ENCODE data around the gene LAMA3. TPM values are rescaled to one million over a fixed set of nuclear protein-coding genes. Genes with fewer than 3 reads are reported as not detected.

LAMA3 gene
- total and polyA plus RNA-seq, 2 donors (not counting 1 experiment from before 2014, with no cell fraction given) = 0.75 to 13.2 TPM

DNA sequence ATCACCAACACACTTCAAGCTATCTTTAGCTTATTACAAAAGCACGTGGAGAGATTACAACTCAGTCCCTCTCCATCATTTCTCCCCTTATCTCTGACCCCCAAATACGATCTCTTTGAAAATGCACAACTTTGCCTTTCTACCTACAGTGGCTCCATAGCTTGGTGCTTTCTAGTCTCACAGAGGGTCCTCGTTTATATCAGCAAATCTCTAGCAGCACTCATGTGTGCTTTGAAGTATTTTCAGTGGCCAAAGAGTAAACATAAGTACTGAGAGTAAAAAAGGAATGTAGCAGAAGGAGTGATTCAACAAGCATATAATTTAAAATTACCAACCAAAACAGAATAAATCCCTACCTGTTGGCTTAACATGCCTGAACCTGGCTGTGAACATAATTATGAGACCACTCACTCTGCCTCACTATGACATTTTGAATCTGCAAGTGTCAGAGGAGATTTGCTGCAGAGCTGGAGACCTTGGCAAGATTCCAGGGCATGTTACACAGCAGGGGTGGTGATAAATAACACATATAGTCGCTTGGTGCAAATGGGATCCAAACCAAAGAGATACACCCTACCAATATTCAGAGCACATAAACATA, 54.6 kb downstream of the LAMA3 start:
- no peaks in the 10 kb centered on the region for H4K20me1 ChIP-seq (ENCODE audit: control insufficient read depth, extremely low read depth, insufficient read depth, low read length)
- no peak overlapping the region for H3K4me2 ChIP-seq (ENCODE audit: extremely low read depth, insufficient read depth, low read length)
- no peaks in the 10 kb centered on the region for H3K36me3 ChIP-seq (ENCODE audit: control insufficient read depth, insufficient read depth, low read length)
- DNase-seq (ENCODE audit: low read depth in 2 of 2) = no peak
- H3K79me2 ChIP-seq (ENCODE audit: control insufficient read depth, insufficient read depth, low read length) = no peaks in the 10 kb centered on the region
- no peaks in the 10 kb centered on the region for H3K9me3 ChIP-seq (ENCODE audit: control insufficient read depth, insufficient read depth, low read depth, low read length)
- H3K27ac ChIP-seq (ENCODE audit: insufficient read depth, low read length) = no peak overlapping the region
- no peak overlapping the region for H2AFZ ChIP-seq (ENCODE audit: low read length)
- no peak overlapping the region for H3K4me3 ChIP-seq (replicated peaks in 1 of 4; ENCODE audit: control extremely low read depth in 1 of 4, insufficient read depth in 1 of 4, low read depth in 3 of 4, low read length in 4 of 4)
- no peaks in the 10 kb centered on the region for H3K4me1 ChIP-seq (ENCODE audit: control insufficient read depth, extremely low read depth, insufficient read depth, low read length)
- H3K9ac ChIP-seq (ENCODE audit: insufficient read depth, low read length) = no peak overlapping the region
- TF ChIP-seq, protein P1, sequence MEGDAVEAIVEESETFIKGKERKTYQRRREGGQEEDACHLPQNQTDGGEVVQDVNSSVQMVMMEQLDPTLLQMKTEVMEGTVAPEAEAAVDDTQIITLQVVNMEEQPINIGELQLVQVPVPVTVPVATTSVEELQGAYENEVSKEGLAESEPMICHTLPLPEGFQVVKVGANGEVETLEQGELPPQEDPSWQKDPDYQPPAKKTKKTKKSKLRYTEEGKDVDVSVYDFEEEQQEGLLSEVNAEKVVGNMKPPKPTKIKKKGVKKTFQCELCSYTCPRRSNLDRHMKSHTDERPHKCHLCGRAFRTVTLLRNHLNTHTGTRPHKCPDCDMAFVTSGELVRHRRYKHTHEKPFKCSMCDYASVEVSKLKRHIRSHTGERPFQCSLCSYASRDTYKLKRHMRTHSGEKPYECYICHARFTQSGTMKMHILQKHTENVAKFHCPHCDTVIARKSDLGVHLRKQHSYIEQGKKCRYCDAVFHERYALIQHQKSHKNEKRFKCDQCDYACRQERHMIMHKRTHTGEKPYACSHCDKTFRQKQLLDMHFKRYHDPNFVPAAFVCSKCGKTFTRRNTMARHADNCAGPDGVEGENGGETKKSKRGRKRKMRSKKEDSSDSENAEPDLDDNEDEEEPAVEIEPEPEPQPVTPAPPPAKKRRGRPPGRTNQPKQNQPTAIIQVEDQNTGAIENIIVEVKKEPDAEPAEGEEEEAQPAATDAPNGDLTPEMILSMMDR (conservative IDR thresholded peaks at IDR 0.05 in 1 of 2, IDR thresholded peaks at IDR 0.05 in 1 of 2; ENCODE audit: low read depth in 1 of 2, low read length in 2 of 2) = no peak
- no peak for TF ChIP-seq EZH2 (IDR thresholded peaks at IDR 0.05; ENCODE audit: low read length, missing control alignments)
- peaks cover 10% of the 10 kb centered on the region for H3K27me3 ChIP-seq (ENCODE audit: control insufficient read depth, insufficient read depth, low read length)

DNA sequence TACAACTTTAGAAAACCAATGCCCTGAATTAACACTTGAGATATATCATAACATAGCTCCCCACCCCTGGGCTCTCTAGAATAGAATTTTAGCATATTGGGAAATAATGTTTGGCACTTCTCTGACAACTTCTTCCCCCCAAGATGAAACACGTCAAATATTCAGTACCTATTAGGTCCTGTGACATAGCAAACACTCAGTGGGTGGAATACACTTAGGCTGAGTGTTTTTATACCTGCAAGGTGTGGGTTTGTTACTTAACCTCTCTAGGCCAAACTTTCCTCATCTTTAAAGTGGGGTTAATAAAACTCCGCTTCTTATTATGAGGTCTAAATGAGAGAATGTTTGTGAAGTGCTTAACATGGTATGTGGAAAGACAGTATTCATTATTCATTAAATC, 56.1 kb downstream of the LAMA3 start:
- Histone ChIP-seq H3K27me3 (ENCODE audit: control insufficient read depth, insufficient read depth, low read length) (peaks cover 12% of the 10 kb centered on the region), H3K9ac (ENCODE audit: insufficient read depth, low read length) (no peak overlapping the region)

DNA sequence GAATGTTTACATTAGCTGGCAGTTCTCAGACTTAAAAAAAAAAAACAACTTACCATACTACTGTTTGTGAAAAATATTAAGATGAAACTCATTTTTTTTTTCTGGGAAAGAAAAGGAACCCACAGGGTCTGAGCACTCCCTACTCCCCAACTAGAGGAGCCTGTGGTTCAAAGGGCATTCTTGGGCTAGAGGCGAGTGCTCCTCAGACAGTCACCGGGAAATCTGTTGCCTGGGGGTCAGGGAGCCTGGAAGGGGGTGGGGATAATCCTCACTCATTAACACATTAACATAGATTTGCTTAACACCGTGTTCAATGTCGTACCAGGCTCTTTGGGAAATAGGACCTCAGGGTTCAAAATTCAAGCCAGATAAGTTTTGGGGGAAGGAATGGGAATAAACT, 57.6 kb downstream of the LAMA3 start:
- no peak overlapping the region for H3K4me2 ChIP-seq (ENCODE audit: extremely low read depth, insufficient read depth, low read length)
- H3K4me1 ChIP-seq (ENCODE audit: control insufficient read depth, extremely low read depth, insufficient read depth, low read length) = no peaks in the 10 kb centered on the region
- H3K79me2 ChIP-seq (ENCODE audit: control insufficient read depth, insufficient read depth, low read length) = no peaks in the 10 kb centered on the region
- no peak overlapping the region for H3K27ac ChIP-seq (ENCODE audit: insufficient read depth, low read length)
- DNase-seq (ENCODE audit: low read depth in 2 of 2) = no peak
- no peak overlapping the region for H3K4me3 ChIP-seq (replicated peaks in 1 of 4; ENCODE audit: control extremely low read depth in 1 of 4, insufficient read depth in 1 of 4, low read depth in 3 of 4, low read length in 4 of 4)
- H3K36me3 ChIP-seq (ENCODE audit: control insufficient read depth, insufficient read depth, low read length) = no peaks in the 10 kb centered on the region
- H3K9ac ChIP-seq (ENCODE audit: insufficient read depth, low read length) = no peak overlapping the region
- H3K27me3 ChIP-seq (ENCODE audit: control insufficient read depth, insufficient read depth, low read length) = peaks cover 12% of the 10 kb centered on the region
- H2AFZ ChIP-seq (ENCODE audit: low read length) = no peak overlapping the region
- H3K9me3 ChIP-seq (ENCODE audit: control insufficient read depth, insufficient read depth, low read depth, low read length) = no peaks in the 10 kb centered on the region
- no peaks in the 10 kb centered on the region for H4K20me1 ChIP-seq (ENCODE audit: control insufficient read depth, extremely low read depth, insufficient read depth, low read length)
- TF ChIP-seq, protein P1 (conservative IDR thresholded peaks at IDR 0.05 in 1 of 2, IDR thresholded peaks at IDR 0.05 in 1 of 2; ENCODE audit: low read depth in 1 of 2, low read length in 2 of 2) = no peak
- no peak for TF ChIP-seq EZH2 (IDR thresholded peaks at IDR 0.05; ENCODE audit: low read length, missing control alignments)

More for the DNA sequence above, 56.1 kb downstream of the LAMA3 start:
- Histone ChIP-seq H3K36me3 (ENCODE audit: control insufficient read depth, insufficient read depth, low read length) (no peaks in the 10 kb centered on the region), H3K27ac (ENCODE audit: insufficient read depth, low read length) (no peak overlapping the region), H4K20me1 (ENCODE audit: control insufficient read depth, extremely low read depth, insufficient read depth, low read length) (no peaks in the 10 kb centered on the region), H3K4me3 (replicated peaks in 1 of 4; ENCODE audit: control extremely low read depth in 1 of 4, insufficient read depth in 1 of 4, low read depth in 3 of 4, low read length in 4 of 4) (no peak overlapping the region), H3K79me2 (ENCODE audit: control insufficient read depth, insufficient read depth, low read length) (no peaks in the 10 kb centered on the region), H3K4me2 (ENCODE audit: extremely low read depth, insufficient read depth, low read length) (no peak overlapping the region), H3K9me3 (ENCODE audit: control insufficient read depth, insufficient read depth, low read depth, low read length) (no peaks in the 10 kb centered on the region), H3K4me1 (ENCODE audit: control insufficient read depth, extremely low read depth, insufficient read depth, low read length) (no peaks in the 10 kb centered on the region), H2AFZ (ENCODE audit: low read length) (no peak overlapping the region)
- TF ChIP-seq, protein P1 (conservative IDR thresholded peaks at IDR 0.05 in 1 of 2, IDR thresholded peaks at IDR 0.05 in 1 of 2; ENCODE audit: low read depth in 1 of 2, low read length in 2 of 2) = no peak
- no peak for TF ChIP-seq EZH2 (IDR thresholded peaks at IDR 0.05; ENCODE audit: low read length, missing control alignments)
- no peak for DNase-seq (ENCODE audit: low read depth in 2 of 2)
